H9 (cell line): ENCODE measurements around the gene OGFOD3. TPM values are rescaled to one million over a fixed set of nuclear protein-coding genes. Genes with fewer than 3 reads are reported as not detected.

ENCODE experiments used
- DNase-seq: peaks from one replicate; pipeline ENCODE4 v3.0.0-alpha.2; 2017
- H2AFZ ChIP-seq: one replicate; pipeline ENCODE4 v1.6.1; 2013; ENCODE audit warnings: mild to moderate bottlenecking, low read length, control low read depth, moderate library complexity
- H2AK5ac ChIP-seq: 2 replicates; pipeline ENCODE4 v1.6.1; 2013; ENCODE audit warnings: low read length, control low read depth, mixed read lengths; ENCODE audit not compliant: insufficient read length
- H2BK120ac ChIP-seq: one replicate; pipeline ENCODE4 v1.6.1; 2013; ENCODE audit warnings: low read depth, mild to moderate bottlenecking, low read length, control low read depth, inconsistent platforms; ENCODE audit not compliant: poor library complexity, severe bottlenecking
- H2BK12ac ChIP-seq: 2 replicates; pipeline ENCODE4 v1.6.1; 2013; ENCODE audit warnings: low read length, control low read depth, mixed read lengths, low read depth; ENCODE audit not compliant: insufficient read length
- H2BK15ac ChIP-seq: 2 replicates; pipeline ENCODE4 v1.6.1; 2013; ENCODE audit warnings: low read depth, low read length, control low read depth
- H2BK20ac ChIP-seq: one replicate; pipeline ENCODE4 v1.6.1; 2013; ENCODE audit warnings: low read depth, mild to moderate bottlenecking, low read length, control low read depth, inconsistent platforms; ENCODE audit not compliant: poor library complexity, severe bottlenecking
- H2BK5ac ChIP-seq: 2 replicates; pipeline ENCODE4 v1.6.1; 2013; ENCODE audit warnings: low read length, control low read depth, mixed read lengths; ENCODE audit not compliant: insufficient read length
- H3K14ac ChIP-seq: 2 replicates; pipeline ENCODE4 v1.6.1; 2013; ENCODE audit warnings: low read length, control low read depth; ENCODE audit not compliant: insufficient read depth
- H3K18ac ChIP-seq: 2 replicates; pipeline ENCODE4 v1.6.1; 2013; ENCODE audit warnings: low read depth, mild to moderate bottlenecking, mixed read lengths, low read length, control low read depth; ENCODE audit not compliant: insufficient read length
- H3K23ac ChIP-seq: 2 replicates; pipeline ENCODE4 v1.6.1; 2013; ENCODE audit warnings: low read length, control low read depth, mixed read lengths, low read depth; ENCODE audit not compliant: insufficient read length
- H3K23me2 ChIP-seq: 2 replicates; pipeline ENCODE4 v1.6.1; 2013; ENCODE audit warnings: low read depth, mild to moderate bottlenecking, mixed read lengths, low read length, control low read depth; ENCODE audit not compliant: insufficient read length, poor library complexity, severe bottlenecking
- H3K27ac ChIP-seq: 2 replicates; pipeline ENCODE4 v1.5.1; 2013; ENCODE audit warnings: low read length, control low read depth, mixed read lengths, low read depth; ENCODE audit not compliant: insufficient read length
- H3K27me3 ChIP-seq: 2 replicates; pipeline ENCODE4 v1.6.1; 2013; ENCODE audit warnings: low read length, control low read depth, inconsistent platforms; ENCODE audit not compliant: insufficient read depth
- H3K4ac ChIP-seq: 2 replicates; pipeline ENCODE4 v1.6.1; 2013; ENCODE audit warnings: low read depth, mild to moderate bottlenecking, control low read depth, inconsistent platforms, low read length, moderate library complexity
- H3K4me1 ChIP-seq: 2 replicates; pipeline ENCODE4 v1.6.1; 2013; ENCODE audit warnings: low read length, control low read depth, inconsistent platforms; ENCODE audit not compliant: insufficient read depth
- H3K4me2 ChIP-seq: 2 replicates; pipeline ENCODE4 v1.6.1; 2013; ENCODE audit warnings: low read length, control low read depth, mixed read lengths; ENCODE audit not compliant: insufficient read length, insufficient read depth
- H3K56ac ChIP-seq: 2 replicates; pipeline ENCODE4 v1.6.1; 2013; ENCODE audit warnings: low read depth, mild to moderate bottlenecking, mixed read lengths, low read length, control low read depth; ENCODE audit not compliant: insufficient read length
- H3K79me1 ChIP-seq: 2 replicates; pipeline ENCODE4 v1.6.1; 2013; ENCODE audit warnings: low read depth, mild to moderate bottlenecking, moderate library complexity, low read length, control low read depth, inconsistent platforms; ENCODE audit not compliant: insufficient read depth, poor library complexity, severe bottlenecking
- H3K79me2 ChIP-seq: 2 replicates; pipeline ENCODE4 v1.6.1; 2013; ENCODE audit warnings: low read length, control low read depth, inconsistent platforms; ENCODE audit not compliant: insufficient read depth
- H3K9ac ChIP-seq: 2 replicates; pipeline ENCODE4 v1.6.1; 2013; ENCODE audit warnings: low read length, control low read depth, mixed read lengths; ENCODE audit not compliant: insufficient read length; ENCODE audit errors: extremely low read depth
- H3K9me3 ChIP-seq: one replicate; pipeline ENCODE4 v1.6.1; 2013; ENCODE audit warnings: low read depth, low read length, inconsistent platforms; ENCODE audit not compliant: control insufficient read depth
- H3T11ph ChIP-seq: one replicate; pipeline ENCODE4 v1.6.1; 2013; ENCODE audit warnings: mild to moderate bottlenecking, low read length, control low read depth, inconsistent platforms
- H4K20me1 ChIP-seq: one replicate; pipeline ENCODE4 v1.6.1; 2013; ENCODE audit not compliant: control insufficient read depth, insufficient read length, insufficient read depth
- H4K5ac ChIP-seq: 2 replicates; pipeline ENCODE4 v1.6.1; 2013; ENCODE audit warnings: low read depth, mild to moderate bottlenecking, mixed read lengths, low read length, control low read depth; ENCODE audit not compliant: insufficient read length
- H4K8ac ChIP-seq: replicated peaks from 2 replicates; pipeline ENCODE4 v1.6.1; 2013; ENCODE audit warnings: low read length, control low read depth, mixed read lengths, low read depth; ENCODE audit not compliant: insufficient read length
- H4K91ac ChIP-seq: 2 replicates; pipeline ENCODE4 v1.6.1; 2013; ENCODE audit warnings: low read depth, mild to moderate bottlenecking, moderate library complexity, mixed read lengths, low read length, control low read depth; ENCODE audit not compliant: insufficient read length
- H3K27ac Mint-ChIP-seq, 3 experiments: 2 replicates in 2 of 3; 3 replicates in 1 of 3; pipeline ENCODE4 v1.8.0; 2020 to 2021; ENCODE audit warnings: mixed read lengths in 3 of 3, mild to moderate bottlenecking in 1 of 3, moderate library complexity in 1 of 3
- H3K27me3 Mint-ChIP-seq: 2 replicates; pipeline ENCODE4 v1.8.0; 2021; ENCODE audit warnings: low read depth, mild to moderate bottlenecking, moderate library complexity, mixed read lengths
- H3K36me3 Mint-ChIP-seq, 3 experiments: 2 replicates in 2 of 3; 3 replicates in 1 of 3; pipeline ENCODE4 v1.8.0; 2020 to 2021; ENCODE audit warnings: low read depth in 3 of 3, mixed read lengths in 3 of 3; ENCODE audit not compliant: insufficient read depth in 1 of 3
- H3K4me1 Mint-ChIP-seq, 2 experiments: 2 replicates each; pipeline ENCODE4 v1.8.0; 2020; ENCODE audit warnings: mixed read lengths in 2 of 2
- H3K4me3 Mint-ChIP-seq, 2 experiments: 2 replicates in 1 of 2; 3 replicates in 1 of 2; pipeline ENCODE4 v1.8.0; 2020 to 2021; ENCODE audit warnings: mild to moderate bottlenecking in 2 of 2, mixed read lengths in 2 of 2, moderate library complexity in 1 of 2
- H3K9me3 Mint-ChIP-seq, 2 experiments: 2 replicates in 1 of 2; 3 replicates in 1 of 2; pipeline ENCODE4 v1.8.0; 2020; ENCODE audit warnings: mild to moderate bottlenecking in 2 of 2, mixed read lengths in 2 of 2, moderate library complexity in 1 of 2
- CTCF ChIP-seq: fragments of 200-600 bp; sonication (generic); conservative IDR thresholded peaks from 3 replicates; pipeline ENCODE4 v1.8.0; 2021; ENCODE audit warnings: antibody characterized with exemption, mild to moderate bottlenecking
- WGBS: extraction: QIAGEN DNeasy Blood & Tissue Kit; methylation state at CpG from one replicate; pipeline ENCODE4 v1.1.7; 2013; ENCODE audit warnings: missing lambda C conversion rate, low lambda C conversion rate, mixed read lengths; ENCODE audit not compliant: insufficient read length; ENCODE audit errors: extremely low coverage; 5-methylcytosine and 5-hydroxymethylcytosine counted together
- total RNA-seq: library from RNA; stranded (reverse); gene quantifications from 2 replicates; pipeline ENCODE4 v1.2.1, GENCODE V29; 2021

Gene OGFOD3
- total RNA-seq, 1 experiment from 2014 or later, result 27.8 TPM

- Histone ChIP-seq H3K23ac (no peak overlapping the region), H4K8ac (no peak overlapping the region), H3K9me3 (no peaks in the 10 kb centered on the region), H2BK20ac (no peak overlapping the region), H3K56ac (no peak overlapping the region), H4K5ac (no peak overlapping the region), H3K27me3 (no peaks in the 10 kb centered on the region), H3K14ac (no peak overlapping the region; the same call in 1 of the 2 replicates), H3K4me2 (no peak overlapping the region), H3K27ac (no peak overlapping the region), H2AFZ (no peak overlapping the region), H3K79me1 (no peaks in the 10 kb centered on the region), H4K91ac (no peak overlapping the region), H2BK12ac (no peak overlapping the region), H2AK5ac (no peak overlapping the region), H3T11ph (no peak overlapping the region), H4K20me1 (no peaks in the 10 kb centered on the region), H2BK5ac (no peak overlapping the region), H2BK120ac (no peak overlapping the region), H3K23me2 (no peaks in the 10 kb centered on the region), H3K18ac (no peak overlapping the region), H3K4me1 (no peaks in the 10 kb centered on the region), H3K9ac (no peak overlapping the region), H2BK15ac (no peak overlapping the region), H3K79me2 (no peaks in the 10 kb centered on the region), H3K4ac (no peak overlapping the region)
- Mint-ChIP-seq H3K27ac (no peak overlapping the region; a peak in 1 of 7 replicates), H3K9me3 (no peaks in the 10 kb centered on the region), H3K4me1 (peaks cover 2 to 3% of the 10 kb centered on the region in 2 experiments; a peak in 1 of 4 replicates), H3K4me3 (no peak overlapping the region), H3K27me3 (no peaks in the 10 kb centered on the region), H3K36me3 (peaks cover 3 to 22% (median 16%) of the 10 kb centered on the region in 3 experiments)
- no CpG with 5 or more reads among the region's 8 CpGs for WGBS
- DNase-seq, result no peak
- TF ChIP-seq CTCF, result no peak
Observed at GRCh38 chr17:82432017-82432416, 13.6 kb upstream of the OGFOD3 start.
